GM21360 (cell line): ENCODE data around the gene CAMTA1.
"Not testable (repeated sequence)": the region's sequence is repeated elsewhere in the genome, so short reads cannot be mapped to it uniquely, and the experiment has no call there.

Experiments
- ATAC-seq: cut with Tn5 transposase; IDR thresholded peaks from one replicate; pipeline ENCODE4 v1.9.1; 2021; ENCODE audit warnings: mild to moderate bottlenecking, moderate library complexity; ENCODE audit not compliant: unreplicated experiment

Gene CAMTA1

GRCh38 chr1:7783826-7784491 lies 998.7 kb downstream of the CAMTA1 start, which contains the start of gene PER3:
PER3 (plus strand) TSS chr1:7784291; CDS start chr1:7784878, 587 bp downstream.
- ATAC-seq = peak; percentile 90

GRCh38 chr1:7784492-7785071 lies 999.3 kb downstream of the CAMTA1 start:
- no peak for ATAC-seq

- ATAC-seq = no peak
These were observed 999.9 kb downstream of the CAMTA1 start for GRCh38 chr1:7785108-7785507.

GRCh38 chr1:7786795-7787194 lies 1001.5 kb downstream of the CAMTA1 start:
- no peak for ATAC-seq

GRCh38 chr1:7789828-7790227 lies 1004.6 kb downstream of the CAMTA1 start:
- no peak for ATAC-seq

- not testable (repeated sequence) for ATAC-seq
These were observed 1005.8 kb downstream of the CAMTA1 start for GRCh38 chr1:7791027-7791426.

GRCh38 chr1:7795406-7795805 lies 1010.2 kb downstream of the CAMTA1 start:
- ATAC-seq = no peak

GRCh38 chr1:7805460-7805859 lies 1020.2 kb downstream of the CAMTA1 start:
- ATAC-seq = no peak

- no peak for ATAC-seq
These were observed 1023.1 kb downstream of the CAMTA1 start for GRCh38 chr1:7808253-7808844.

- no peak for ATAC-seq
These were observed 1024.5 kb downstream of the CAMTA1 start for GRCh38 chr1:7809742-7810141.

- ATAC-seq = no peak
These were observed 1025.1 kb downstream of the CAMTA1 start for GRCh38 chr1:7810395-7810794.

- ATAC-seq = no peak
These were observed 1026.2 kb downstream of the CAMTA1 start for GRCh38 chr1:7811476-7811875.

GRCh38 chr1:7813677-7814373 lies 1028.6 kb downstream of the CAMTA1 start:
- ATAC-seq = no peak
